Stimulated activated CD4-positive, alpha-beta T cell treated with anti-CD3 and anti-CD28 coated beads, Interleukin-12 subunit alpha, Interleukin-12 subunit beta, amount 100 ng/mL, for 4 hours (primary cell): ENCODE measurements around the gene SEPTIN2.
"Not testable (repeated sequence)": the region's sequence is repeated elsewhere in the genome, so short reads cannot be mapped to it uniquely, and the experiment has no call there.

Experiments used
- DNase-seq: peaks from one replicate; pipeline ENCODE4 v3.0.0-alpha.2; 2020

The SEPTIN2 gene

GRCh38 chr2:241315879-241316631, at the start of gene SEPTIN2:
SEPTIN2 (plus strand) TSS chr2:241315925; CDS start chr2:241324233, 8,308 bp downstream.
- DNase-seq = peak; percentile 70

- no peak for DNase-seq
Observed at GRCh38 chr2:241267249-241268067, 48.3 kb upstream of the SEPTIN2 start.

GRCh38 chr2:241268306-241268705, 47.4 kb upstream of the SEPTIN2 start:
- DNase-seq = no peak

GRCh38 chr2:241268716-241269445, 46.8 kb upstream of the SEPTIN2 start:
- DNase-seq = no peak

- no peak for DNase-seq
Observed at GRCh38 chr2:241269707-241270520, 45.8 kb upstream of the SEPTIN2 start.

DNA sequence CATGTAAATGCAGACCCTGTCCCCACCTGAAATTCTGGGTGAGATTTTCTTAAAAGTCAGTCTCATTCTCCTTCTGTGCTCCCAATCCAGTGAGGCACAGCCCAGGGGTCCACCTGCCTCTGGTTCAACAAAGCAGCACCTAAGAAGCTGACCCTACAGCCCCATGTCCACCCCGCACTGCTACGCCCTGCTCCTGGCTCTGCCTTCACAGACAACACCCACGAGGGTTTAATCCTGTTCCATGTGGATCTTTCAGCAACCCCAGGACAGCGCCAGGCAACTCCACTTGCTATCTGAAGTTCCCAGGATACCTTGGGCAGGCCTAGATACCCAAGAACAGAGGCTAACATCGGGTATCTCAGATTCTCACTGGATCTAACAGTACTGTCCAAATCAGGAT, 45.2 kb upstream of the SEPTIN2 start:
- DNase-seq = no peak

DNA sequence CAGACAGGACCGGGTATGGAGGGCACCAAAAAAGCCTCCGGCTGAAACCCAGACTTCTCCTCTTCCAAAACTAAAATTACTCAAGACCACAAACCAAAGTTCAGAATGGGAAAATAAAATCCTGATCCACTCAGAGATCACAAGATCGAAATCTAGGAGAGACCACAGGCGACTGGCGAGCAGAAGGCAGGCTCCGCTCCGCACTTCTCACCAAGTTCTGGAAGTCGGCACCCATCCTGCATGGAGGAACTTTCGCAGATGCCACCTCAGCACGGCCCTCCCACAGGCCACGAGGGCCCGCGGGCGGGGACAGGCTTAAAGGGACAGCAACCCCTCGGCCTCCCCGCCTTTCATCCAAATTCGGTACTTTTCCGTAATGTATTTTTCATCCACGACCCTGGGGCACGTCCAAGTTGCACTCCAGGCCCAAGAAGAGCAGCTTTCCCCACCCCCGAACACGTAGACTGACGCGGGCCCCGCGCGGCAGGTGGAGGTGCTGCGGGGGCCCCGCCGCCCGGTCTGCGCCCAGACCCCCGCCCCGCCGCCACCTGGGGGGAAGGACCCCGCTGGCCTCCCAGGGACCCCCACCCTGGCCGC, 43.9 kb upstream of the SEPTIN2 start:
- peak; percentile 56 for DNase-seq

- peak; percentile 56 for DNase-seq
Observed at GRCh38 chr2:241272303-241273209, 43.2 kb upstream of the SEPTIN2 start.

- no peak for DNase-seq
Observed at GRCh38 chr2:241273210-241274020, 42.3 kb upstream of the SEPTIN2 start.

DNA sequence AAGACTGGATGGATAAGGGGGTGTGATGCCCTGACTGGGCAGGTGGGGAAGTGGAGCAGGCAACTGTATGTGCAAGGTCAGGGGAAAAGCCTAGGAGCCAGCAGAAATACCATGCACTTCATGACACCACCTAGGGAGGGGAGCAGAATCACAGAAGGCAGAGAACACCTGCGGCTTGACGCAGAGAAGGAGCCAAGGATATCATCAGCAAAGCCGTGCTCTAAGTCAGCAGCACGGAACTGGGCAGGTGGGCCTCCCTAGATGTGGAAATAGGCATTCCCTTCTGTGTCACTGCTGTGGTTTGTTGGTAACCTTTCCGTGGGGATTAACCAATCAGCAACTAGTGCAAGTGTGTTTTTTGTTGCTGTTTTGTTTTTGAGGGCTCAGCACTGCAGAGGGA, 41.6 kb upstream of the SEPTIN2 start:
- no peak for DNase-seq

- no peak for DNase-seq
Observed at GRCh38 chr2:241275504-241275903, 40.2 kb upstream of the SEPTIN2 start.

GRCh38 chr2:241275910-241276309, 39.8 kb upstream of the SEPTIN2 start:
- no peak for DNase-seq

DNA sequence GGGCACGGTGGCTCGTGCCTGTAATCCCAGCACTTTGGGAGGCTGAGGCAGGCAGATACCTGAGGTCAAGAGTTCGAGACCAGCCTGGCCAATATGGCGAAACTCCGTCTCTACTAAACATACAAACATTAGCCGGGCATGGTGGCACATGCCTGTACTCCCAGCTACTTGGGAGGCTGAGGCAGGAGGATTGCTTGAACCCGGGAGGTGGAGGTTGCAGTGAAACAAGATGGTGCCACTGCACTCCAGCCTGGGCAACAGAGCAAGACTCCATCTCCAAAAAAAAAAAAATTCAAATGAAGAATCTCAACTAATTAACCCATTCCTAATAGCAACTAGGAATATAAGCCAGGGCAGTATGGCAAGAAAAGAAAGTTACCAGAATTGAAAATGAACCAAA, 37.4 kb upstream of the SEPTIN2 start:
- DNase-seq = not testable (repeated sequence)

- no peak for DNase-seq
Observed at GRCh38 chr2:241279413-241279812, 36.3 kb upstream of the SEPTIN2 start.

GRCh38 chr2:241279828-241280227, 35.9 kb upstream of the SEPTIN2 start:
- no peak for DNase-seq

- DNase-seq = no peak
Observed at GRCh38 chr2:241280291-241280690, 35.4 kb upstream of the SEPTIN2 start.

- no peak for DNase-seq
Observed at GRCh38 chr2:241282555-241282954, 33.2 kb upstream of the SEPTIN2 start.

GRCh38 chr2:241285596-241285995, 30.1 kb upstream of the SEPTIN2 start:
- no peak for DNase-seq

GRCh38 chr2:241286348-241287090, 29.2 kb upstream of the SEPTIN2 start:
- DNase-seq = no peak
